Ascending aorta (tissue), 2 donors: Measurements from ENCODE around the gene MCM5. TPM values are rescaled to one million over a fixed set of nuclear protein-coding genes. Genes with fewer than 3 reads are reported as not detected.
"Not testable (repeated sequence)": the region's sequence is repeated elsewhere in the genome, so short reads cannot be mapped to it uniquely, and the experiment has no call there.

Experiments used
- DNase-seq, 2 donors: peaks; one replicate each; pipeline ENCODE4 v3.0.0-alpha.2; 2019; ENCODE audit warnings: low spot score in 2 of 2
- H3K27ac ChIP-seq, 2 donors: fragments of 200-600 bp; sonication (generic); one replicate each; pipeline ENCODE4 v1.5.1; 2016 to 2017; ENCODE audit warnings: mild to moderate bottlenecking in 1 of 2
- H3K27me3 ChIP-seq: fragments of 200-600 bp; sonication (generic); one replicate; pipeline ENCODE4 v1.5.1; 2017
- H3K36me3 ChIP-seq, 2 donors: fragments of 200-600 bp; sonication (generic); one replicate each; pipeline ENCODE4 v1.5.1; 2016
- H3K4me1 ChIP-seq, 2 donors: fragments of 200-600 bp; sonication (generic); one replicate each; pipeline ENCODE4 v1.5.1; 2016 to 2017; ENCODE audit warnings: mild to moderate bottlenecking in 1 of 2
- H3K4me3 ChIP-seq, 2 donors: fragments of 200-600 bp; sonication (generic); one replicate each; pipeline ENCODE4 v1.5.1; 2016 to 2017; ENCODE audit warnings: mild to moderate bottlenecking in 1 of 2
- H3K9me3 ChIP-seq, 2 donors: fragments of 200-600 bp; sonication (generic); one replicate each; pipeline ENCODE4 v1.5.1; 2016
- CTCF ChIP-seq, 3 experiments: fragments of 200-600 bp in 2 of 3; fragments of 450-650 bp in 1 of 3; sonication (generic) in 2 of 3; IDR thresholded peaks; one replicate each; pipeline ENCODE4 v1.5.1; 2016 to 2019; ENCODE audit warnings: antibody characterized with exemption in 3 of 3, mild to moderate bottlenecking in 1 of 3, moderate library complexity in 1 of 3
- intact Hi-C: fragments of 100-400 bp; cut with DNase I; formaldehyde crosslinking; loops from one replicate; pipeline ENCODE4 v1.15.1; 2023
- total RNA-seq: library from RNA; depleted of rRNA; stranded (reverse); fragments of >200 nt; gene quantifications from one replicate; pipeline ENCODE4 v1.1.0, GENCODE V29; 2016

MCM5 gene
- total RNA-seq, 1 donor from 2014 or later, result 31.1 TPM

GRCh38 chr22:35456757-35457156 is 56.8 kb downstream of the MCM5 start:
- no peak for TF ChIP-seq CTCF (IDR thresholded peaks at IDR 0.05)
- Histone ChIP-seq H3K4me1 (no peaks in the 10 kb centered on the region), H3K4me3 (no peak overlapping the region), H3K27ac (no peak overlapping the region), H3K27me3 (no peaks in the 10 kb centered on the region), H3K9me3 (no peaks in the 10 kb centered on the region), H3K36me3 (no peaks in the 10 kb centered on the region)
- DNase-seq, result no peak
- intact Hi-C loops, result no loop called here

GRCh38 chr22:35457729-35458546 is 58.0 kb downstream of the MCM5 start:
- no peak for DNase-seq

GRCh38 chr22:35458547-35459422 is 58.8 kb downstream of the MCM5 start:
- intact Hi-C loops, result no loop called here
- Histone ChIP-seq H3K27me3 (no peaks in the 10 kb centered on the region), H3K9me3 (no peaks in the 10 kb centered on the region), H3K27ac (no peak overlapping the region), H3K4me1 (no peaks in the 10 kb centered on the region), H3K4me3 (no peak overlapping the region), H3K36me3 (no peaks in the 10 kb centered on the region)
- TF ChIP-seq CTCF (IDR thresholded peaks at IDR 0.05), result no peak
- no peak for DNase-seq

More at GRCh38 chr22:35457729-35458546, 58.0 kb downstream of the MCM5 start:
- H3K9me3 ChIP-seq, result no peaks in the 10 kb centered on the region
- no peak for TF ChIP-seq CTCF (IDR thresholded peaks at IDR 0.05)
- no peaks in the 10 kb centered on the region for H3K4me1 ChIP-seq
- no peak overlapping the region for H3K4me3 ChIP-seq
- H3K27ac ChIP-seq, result no peak overlapping the region
- H3K36me3 ChIP-seq, result no peaks in the 10 kb centered on the region
- intact Hi-C loops, result no loop called here
- no peaks in the 10 kb centered on the region for H3K27me3 ChIP-seq

- no peak for DNase-seq
- H3K36me3 ChIP-seq, result no peaks in the 10 kb centered on the region
- no peaks in the 10 kb centered on the region for H3K9me3 ChIP-seq
- no peak for TF ChIP-seq CTCF (IDR thresholded peaks at IDR 0.05)
- no peak overlapping the region for H3K4me3 ChIP-seq
- intact Hi-C loops, result no loop called here
- H3K27me3 ChIP-seq, result no peaks in the 10 kb centered on the region
- no peak overlapping the region for H3K27ac ChIP-seq
- H3K4me1 ChIP-seq, result no peaks in the 10 kb centered on the region
These were observed 59.5 kb downstream of the MCM5 start for GRCh38 chr22:35459423-35459894.

- intact Hi-C loops, H3K36me3 ChIP-seq, H3K27me3 ChIP-seq, DNase-seq, H3K4me1 ChIP-seq, H3K9me3 ChIP-seq, H3K4me3 ChIP-seq, H3K27ac ChIP-seq: not testable (repeated sequence)
These were observed 60.0 kb downstream of the MCM5 start for GRCh38 chr22:35459976-35460375.

GRCh38 chr22:35460688-35461087 is 60.7 kb downstream of the MCM5 start:
- no peaks in the 10 kb centered on the region for H3K4me1 ChIP-seq
- H3K36me3 ChIP-seq, result no peaks in the 10 kb centered on the region
- H3K27ac ChIP-seq, result no peak overlapping the region
- H3K4me3 ChIP-seq, result no peak overlapping the region
- intact Hi-C loops, result no loop called here
- no peak for DNase-seq
- H3K9me3 ChIP-seq, result no peaks in the 10 kb centered on the region
- H3K27me3 ChIP-seq, result no peaks in the 10 kb centered on the region
- TF ChIP-seq CTCF (IDR thresholded peaks at IDR 0.05), result no peak
